Cardiac septum (tissue), 1 donor: ENCODE measurements around the gene KIAA1614. TPM values are rescaled to one million over a fixed set of nuclear protein-coding genes. Genes with fewer than 3 reads are reported as not detected.
A peak's percentile ranks its signal among the peaks of the same experiment; 100 is the strongest.

Experiments
- DNase-seq: peaks from one replicate; pipeline ENCODE4 v3.0.0-alpha.2; 2020; ENCODE audit warnings: low spot score
- intact Hi-C: fragments of 100-400 bp; cut with DNase I; formaldehyde crosslinking; loops from one replicate; pipeline ENCODE4 v1.14.0; 2022
- total RNA-seq: library from RNA; stranded (reverse); fragmentation: NEBNext Ultra II Directional; extraction: Animal tissue kit (Norgen Biotek cat#: 25700); gene quantifications from one replicate; pipeline ENCODE4 v1.2.1, GENCODE V29; 2021
- donor health status: DM: no; HTN: no; CAD: no.

KIAA1614 gene
- total RNA-seq, 1 donor from 2014 or later: 11.4 TPM

- intact Hi-C loops: no loop called here
- no peak for DNase-seq
These were observed 23.7 kb downstream of the KIAA1614 start for GRCh38 chr1:180936110-180937011.

GRCh38 chr1:180937012-180937372, 24.3 kb downstream of the KIAA1614 start:
- intact Hi-C loops: no loop called here
- no peak for DNase-seq

DNA sequence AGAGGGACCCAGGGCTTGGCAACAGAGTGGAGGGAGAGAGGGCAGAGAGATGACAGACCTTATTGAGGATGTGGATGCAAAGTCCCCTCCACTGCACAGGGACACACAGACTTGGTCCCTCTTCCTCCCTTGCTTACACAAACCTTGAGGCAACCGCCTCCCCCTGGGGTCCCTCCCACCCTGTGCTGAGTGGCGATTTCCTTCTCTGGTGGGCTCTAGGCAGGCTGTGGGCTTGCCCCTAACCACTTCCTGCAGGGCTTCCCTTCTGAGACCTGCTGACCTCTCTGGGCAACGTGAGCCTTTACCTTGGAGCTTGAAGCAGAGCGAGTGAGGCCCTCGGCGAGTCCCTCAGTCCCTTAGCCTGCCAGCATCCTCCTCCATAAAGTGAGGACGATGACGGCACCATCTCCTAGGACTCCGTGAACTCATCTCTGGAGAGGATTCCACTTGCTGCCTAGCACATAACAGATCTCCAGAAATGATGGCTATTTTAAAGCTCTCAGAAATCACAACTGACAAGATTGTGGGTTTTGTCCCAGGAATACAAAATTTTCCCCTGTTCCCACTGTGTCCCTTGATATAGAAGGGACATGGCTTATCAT, 25.0 kb downstream of the KIAA1614 start:
- DNase-seq: no peak
- intact Hi-C loops: no loop called here

- no peak for DNase-seq
- intact Hi-C loops: no loop called here
These were observed 26.5 kb downstream of the KIAA1614 start for GRCh38 chr1:180939073-180939710.

GRCh38 chr1:180939711-180940103, 27.0 kb downstream of the KIAA1614 start:
- intact Hi-C loops: no loop called here
- no peak for DNase-seq

DNA sequence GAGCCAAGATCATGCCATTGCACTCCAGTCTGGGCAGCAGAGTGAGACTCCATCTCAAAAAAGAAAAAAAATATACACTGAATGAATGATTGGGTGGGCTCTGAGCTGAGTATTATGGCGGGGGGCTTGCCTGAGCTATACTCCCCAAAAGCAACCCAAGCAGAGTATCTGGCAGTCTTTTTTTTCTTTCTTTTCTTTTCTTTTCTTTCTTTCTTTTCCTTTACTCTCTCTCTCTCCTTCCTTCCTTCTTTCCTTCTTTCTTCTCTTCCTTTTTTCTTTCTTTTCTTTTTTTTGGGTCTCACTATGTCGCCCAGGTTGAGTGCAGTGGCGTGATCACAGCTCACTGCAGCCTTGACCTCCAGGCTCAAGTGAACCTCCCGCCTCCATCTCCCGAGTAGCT, 27.7 kb downstream of the KIAA1614 start:
- intact Hi-C loops: no loop called here
- DNase-seq: no peak

DNA sequence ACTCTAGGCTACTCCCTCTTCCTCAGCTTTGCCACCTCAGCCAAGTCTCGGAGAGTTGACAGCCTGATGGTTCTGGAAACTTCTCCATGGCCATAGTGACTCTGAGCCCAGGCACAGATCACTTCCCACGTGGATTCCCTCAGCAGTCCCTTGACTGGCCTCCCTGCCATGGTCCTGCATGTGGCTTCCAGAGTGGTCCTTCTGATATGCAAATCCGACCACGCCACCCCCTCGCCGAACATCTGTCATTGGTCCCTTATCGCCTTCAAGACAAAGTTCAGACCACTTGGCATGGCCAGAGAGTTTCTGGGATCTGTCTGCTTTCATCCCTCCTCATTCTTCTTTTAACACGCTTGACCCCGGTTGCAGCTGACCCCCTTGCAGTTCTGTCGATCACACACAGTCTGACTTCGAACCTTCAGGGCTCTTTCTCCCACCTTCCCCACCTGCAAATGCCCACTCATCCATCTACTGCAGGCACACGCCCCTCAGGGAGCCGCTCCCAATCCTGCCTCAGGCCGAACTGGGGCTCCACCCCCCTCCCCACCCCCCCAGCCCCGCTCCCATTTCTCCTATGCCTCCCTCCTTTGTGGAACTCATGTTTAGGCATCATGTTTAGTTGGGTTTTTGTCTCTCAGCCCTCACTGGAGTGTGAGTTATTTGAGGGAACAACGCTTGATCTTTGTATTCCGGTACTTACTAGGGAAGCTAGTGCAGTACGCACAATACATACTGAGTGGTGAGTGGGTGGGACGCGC, 29.0 kb downstream of the KIAA1614 start:
- no peak for DNase-seq
- intact Hi-C loops: no loop called here

DNA sequence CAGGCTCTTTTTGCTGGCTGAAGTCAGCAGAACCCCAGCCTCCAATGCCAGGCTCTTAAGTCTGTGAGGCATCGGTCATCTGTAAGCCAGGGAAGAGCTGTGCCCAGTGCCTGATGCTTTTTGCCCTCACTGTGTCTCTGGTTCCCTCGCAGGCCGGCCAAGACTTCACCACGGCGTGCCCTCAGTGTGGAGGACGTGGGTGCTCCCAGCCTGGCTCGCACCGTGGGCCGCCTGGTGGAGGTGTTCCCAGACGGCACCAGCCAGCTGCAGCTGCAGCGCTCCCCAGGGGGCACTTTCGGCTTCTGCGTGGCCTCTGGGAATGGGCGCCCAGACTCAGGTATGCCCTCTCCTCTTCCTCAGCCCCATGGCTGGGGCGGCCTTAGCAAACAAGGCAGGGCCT, 32.5 kb downstream of the KIAA1614 start:
- intact Hi-C loops: no loop called here
- DNase-seq: no peak

DNA sequence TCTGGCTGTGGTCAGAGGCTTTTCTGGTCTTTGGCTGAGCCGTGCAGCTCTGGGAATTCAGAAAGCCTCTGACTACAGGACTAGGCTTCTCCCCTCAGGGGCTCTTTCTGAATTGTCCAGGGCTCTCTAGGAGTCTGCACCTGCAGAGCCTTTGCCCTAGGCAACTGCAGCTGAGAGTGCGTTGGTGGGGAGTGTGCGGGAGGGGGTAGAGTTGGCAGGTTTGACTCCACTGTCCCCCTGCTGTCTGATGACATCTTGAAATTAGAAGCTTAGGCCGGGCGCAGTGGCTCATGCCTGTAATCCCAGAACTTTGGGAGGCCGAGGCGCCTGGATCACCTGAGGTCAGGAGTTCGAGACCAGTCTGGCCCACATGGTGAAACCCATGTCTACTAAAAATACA, 32.9 kb downstream of the KIAA1614 start:
- no peak for DNase-seq
- intact Hi-C loops: no loop called here

DNA sequence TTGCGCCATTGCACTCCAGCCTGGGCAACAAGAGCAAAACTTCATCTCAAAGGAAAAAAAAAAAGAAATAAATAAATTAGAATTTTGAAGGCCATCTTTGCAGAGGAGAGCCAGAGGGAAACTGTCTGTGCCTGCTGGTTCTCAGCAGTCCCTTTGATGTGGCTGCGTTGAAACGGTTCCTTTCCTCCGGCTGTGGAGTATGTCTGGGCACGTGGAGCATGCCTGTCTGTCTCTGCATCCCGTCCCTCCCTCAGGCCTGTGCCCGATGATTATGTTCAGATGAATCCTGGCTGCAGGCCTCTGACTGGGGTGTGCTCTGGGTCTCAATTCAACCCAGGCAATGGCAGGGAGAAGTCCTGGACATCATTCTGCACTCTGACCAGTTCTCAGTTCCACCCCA, 33.4 kb downstream of the KIAA1614 start:
- DNase-seq: no peak
- intact Hi-C loops: no loop called here

DNA sequence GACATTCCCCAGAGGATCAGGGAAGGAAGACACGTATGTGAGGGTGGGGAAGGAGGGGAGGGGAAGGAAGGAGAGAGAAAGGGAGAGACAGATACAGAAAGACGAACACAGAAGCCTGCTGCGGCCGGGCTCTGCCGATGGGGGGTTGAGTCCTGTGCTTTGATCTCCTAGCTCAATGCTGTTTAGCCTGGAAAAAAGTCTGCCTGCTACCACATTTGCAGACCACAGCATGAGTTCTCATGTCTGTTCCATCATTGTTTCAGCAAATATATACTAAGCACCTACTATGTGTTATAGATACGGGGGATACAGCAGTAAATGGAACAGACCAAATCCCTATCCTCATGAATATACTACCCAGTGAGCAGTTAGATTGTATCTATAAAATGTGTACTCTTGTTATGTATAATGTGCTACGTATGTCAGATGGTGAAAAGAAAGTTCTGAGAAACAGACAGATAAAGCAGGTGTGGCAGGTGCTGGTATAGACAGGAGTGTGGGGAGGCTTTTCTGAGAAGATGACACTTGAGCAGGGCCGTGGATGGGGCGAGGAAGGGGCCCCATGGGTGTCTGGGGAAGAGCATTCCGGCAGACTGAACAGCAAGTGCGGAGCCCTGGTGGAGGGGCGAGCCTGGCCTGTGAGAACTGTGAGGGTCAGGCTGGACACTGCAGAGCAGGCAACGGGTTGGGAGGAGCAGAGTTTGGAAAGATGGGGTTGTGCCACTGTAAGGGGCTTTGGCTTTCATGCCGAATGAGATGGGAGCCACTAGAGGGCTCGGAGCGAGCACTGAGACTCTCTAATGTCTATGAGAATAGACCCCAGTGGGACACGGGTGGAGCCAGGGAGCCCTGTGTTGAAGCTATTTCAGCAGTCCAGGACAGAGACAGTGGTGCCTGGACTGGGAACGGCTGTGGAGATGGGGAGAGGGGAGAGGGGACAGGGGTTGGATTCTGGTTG, 34.1 kb downstream of the KIAA1614 start:
- intact Hi-C loops: no loop called here
- no peak for DNase-seq

DNA sequence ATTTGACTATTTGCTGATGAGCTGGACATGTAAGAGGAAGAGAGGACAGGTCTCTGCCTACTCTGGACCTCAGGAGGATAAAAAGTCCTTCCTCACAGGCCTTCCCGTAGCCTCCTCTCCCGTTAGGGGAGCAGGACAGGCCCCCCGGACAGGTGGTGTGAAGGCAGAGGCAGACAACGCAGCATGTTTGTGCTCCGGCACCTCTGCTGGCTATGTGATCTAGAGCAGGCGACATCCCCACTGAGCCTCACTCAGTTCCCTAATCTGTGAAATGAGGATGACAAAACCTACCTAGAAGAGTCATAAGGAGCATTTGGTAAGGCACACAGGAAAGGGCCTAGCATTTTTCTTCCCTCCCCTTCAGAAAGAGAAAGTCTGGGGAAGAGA, 34.8 kb downstream of the KIAA1614 start:
- intact Hi-C loops: no loop called here
- DNase-seq: no peak

GRCh38 chr1:180947901-180948640, 35.4 kb downstream of the KIAA1614 start:
- DNase-seq: no peak
- intact Hi-C loops: no loop called here

DNA sequence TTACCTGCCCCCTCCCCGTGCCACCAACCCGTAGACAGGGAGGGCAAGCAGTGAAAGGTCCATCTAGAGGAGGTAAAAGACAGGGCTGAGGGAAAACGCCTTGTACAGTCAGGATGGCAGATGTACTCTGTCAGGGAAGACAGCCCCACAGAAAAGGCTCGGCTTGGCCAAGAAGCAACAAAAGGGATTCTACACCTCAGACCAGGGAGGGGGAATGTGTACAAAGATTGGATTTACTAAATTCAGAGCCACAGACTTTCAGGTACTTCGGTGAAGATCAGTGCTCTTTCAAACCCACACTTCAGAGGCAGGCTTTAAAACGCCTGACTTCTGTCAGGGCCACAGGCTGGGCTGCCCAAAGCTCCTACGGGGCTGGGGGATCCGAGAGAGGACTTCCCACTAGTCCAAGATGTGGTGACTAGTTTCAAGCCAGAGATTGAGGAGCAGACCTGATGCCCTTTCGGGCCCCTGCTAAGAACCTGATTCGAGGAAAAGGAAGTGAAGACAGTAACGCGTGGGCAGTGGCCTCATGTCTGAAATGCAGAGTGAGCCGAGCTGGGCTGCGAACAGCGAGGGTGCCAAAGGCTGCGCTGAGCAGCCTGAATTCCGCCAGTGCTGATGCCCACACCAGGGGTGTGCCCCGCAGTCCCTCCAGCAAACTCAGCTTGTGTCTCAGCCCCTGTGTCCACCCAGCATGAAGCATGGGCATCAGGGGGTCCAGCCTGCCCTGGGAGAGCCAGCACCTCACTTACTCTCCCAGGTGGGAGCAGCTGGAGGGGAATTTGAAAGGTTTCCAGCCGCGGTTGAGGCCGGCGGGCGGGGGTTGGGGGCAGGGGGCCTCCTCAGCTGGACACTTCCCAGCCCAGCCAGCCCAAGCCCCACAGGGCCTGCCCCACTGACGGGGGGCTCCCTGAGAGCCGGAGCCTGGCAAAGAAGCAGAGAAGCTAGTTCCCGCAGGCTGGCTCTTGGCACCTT, 36.2 kb downstream of the KIAA1614 start:
- intact Hi-C loops: no loop called here

GRCh38 chr1:180949616-180950000, 36.9 kb downstream of the KIAA1614 start:
- intact Hi-C loops: no loop called here
- DNase-seq: no peak

More for the DNA sequence above, 36.2 kb downstream of the KIAA1614 start:
- DNase-seq: no peak

GRCh38 chr1:180950321-180950720, 37.6 kb downstream of the KIAA1614 start:
- intact Hi-C loops: loop anchor here (5.0 kb wide), 1 partner anchor 192 kb away; no protein-coding TSS in a partner anchor
- DNase-seq: peak; percentile 74

GRCh38 chr1:180951186-180951745, 38.6 kb downstream of the KIAA1614 start:
- intact Hi-C loops: loop anchor here (5.0 kb wide), 1 partner anchor 191 kb away; no protein-coding TSS in a partner anchor
- DNase-seq: peak; percentile 72
